T47D (cell line): ENCODE data around the gene KCNK13.
A peak's percentile ranks its signal among the peaks of the same experiment; 100 is the strongest.
"Not testable (repeated sequence)": the region's sequence is repeated elsewhere in the genome, so short reads cannot be mapped to it uniquely, and the experiment has no call there.

ENCODE experiments used
- DNase-seq, 2 experiments: peaks; one replicate each; pipeline versions ENCODE4 v3.0.0 to v3.0.0-alpha.2; 2011 to 2012; ENCODE audit warnings: low read depth in 1 of 2, low spot score in 1 of 2
- JUND ChIP-seq: IDR thresholded peaks from 2 replicates; pipeline ENCODE4 v1.6.1; 2012; ENCODE audit warnings: low read depth
- in situ Hi-C: cut with HindIII; loops from 2 replicates; pipeline ENCODE4 v1.10.0; 2016; ENCODE audit warnings: low sequenced_read_pairs, low pct_unique_long_range_greater_than_20kb

KCNK13 gene

DNA sequence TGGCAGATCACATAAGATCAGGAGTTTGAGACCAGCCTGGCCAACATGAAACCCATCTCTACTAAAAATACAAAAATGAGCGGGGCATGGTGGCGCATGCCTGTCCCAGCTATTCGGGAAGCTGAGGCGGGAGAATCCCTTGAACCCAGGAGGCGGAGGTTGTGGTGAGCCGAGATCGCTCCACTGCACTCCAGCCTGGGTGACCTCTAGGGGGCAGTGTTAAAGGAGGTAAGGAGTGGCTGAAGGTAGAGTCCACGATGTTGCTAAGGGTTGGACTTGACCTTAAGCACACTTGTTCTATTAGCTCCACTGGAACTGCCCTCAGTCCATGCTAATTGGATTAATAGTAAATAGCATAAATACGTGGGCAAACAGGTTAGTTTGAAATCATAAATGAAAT is 132.1 kb downstream of the KCNK13 start:
- no peak for TF ChIP-seq JUND
- peak in 1 of 2 experiments; percentile 30 for DNase-seq
- in situ Hi-C loops: no loop called here

DNA sequence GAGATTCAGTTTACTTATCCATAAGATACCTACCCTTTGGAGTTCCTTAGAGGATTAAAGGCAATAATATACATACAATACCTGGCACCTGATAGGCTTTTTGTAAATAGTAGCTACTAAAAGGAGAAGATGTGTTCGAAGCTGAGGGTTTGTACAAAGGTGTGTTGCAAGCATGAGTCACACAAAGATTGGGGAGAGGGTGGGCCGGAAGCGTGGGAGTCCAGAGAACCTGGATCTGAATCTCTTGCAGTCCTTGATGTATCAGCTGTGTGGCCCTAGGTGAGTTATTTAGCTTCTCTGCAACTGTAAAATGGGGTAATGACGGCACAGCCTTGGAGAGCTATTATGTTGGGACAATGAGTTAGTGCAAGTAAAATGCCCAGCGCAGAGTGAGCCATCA is 132.9 kb downstream of the KCNK13 start:
- no peak for DNase-seq
- in situ Hi-C loops: no loop called here
- no peak for TF ChIP-seq JUND

DNA sequence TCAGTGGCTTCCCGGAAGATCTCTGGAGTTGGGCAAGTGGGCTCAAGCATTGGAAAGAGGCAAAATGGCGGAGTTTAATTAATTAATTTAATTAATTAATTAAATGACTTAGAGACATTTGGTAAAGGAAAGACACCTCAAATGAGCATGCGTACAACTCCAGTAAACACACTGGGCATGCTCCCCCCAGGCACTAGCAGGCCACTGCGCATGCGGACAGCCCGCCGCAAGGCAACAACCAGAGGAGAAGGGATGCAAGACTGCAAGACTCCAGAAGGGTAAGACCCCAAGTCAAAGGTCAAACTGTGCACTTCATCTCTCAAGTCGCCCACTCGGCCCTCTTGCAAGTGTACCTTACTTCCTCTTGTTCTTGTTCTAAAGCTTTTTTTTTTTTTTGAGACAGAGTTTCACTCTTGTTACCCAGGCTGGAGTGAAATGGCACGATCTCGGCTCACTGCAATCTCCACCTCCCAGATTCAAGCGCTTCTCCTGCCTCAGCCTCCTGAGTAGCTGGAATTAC is 136.8 kb downstream of the KCNK13 start:
- TF ChIP-seq JUND: no peak
- DNase-seq: no peak
- in situ Hi-C loops: no loop called here

DNA sequence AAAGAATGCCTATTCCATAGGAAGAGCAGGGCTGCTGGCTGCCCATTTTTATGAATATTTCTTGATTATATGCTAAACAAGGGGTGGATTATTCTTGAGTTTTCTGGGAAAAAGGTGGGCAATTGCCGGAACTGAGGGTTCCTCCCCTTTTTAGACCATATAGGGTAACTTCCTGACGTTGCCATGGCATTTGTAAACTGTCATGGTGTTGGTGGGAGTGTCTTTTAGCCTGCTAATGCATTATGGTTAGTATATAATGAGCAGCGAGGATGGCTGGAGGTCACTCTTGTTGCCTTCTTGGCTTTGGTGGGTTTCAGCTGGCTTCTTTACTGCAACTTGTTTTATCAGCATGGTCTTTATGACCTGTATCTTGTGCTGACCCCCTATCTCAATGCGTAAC is 138.8 kb downstream of the KCNK13 start:
- DNase-seq: not testable (repeated sequence)

DNA sequence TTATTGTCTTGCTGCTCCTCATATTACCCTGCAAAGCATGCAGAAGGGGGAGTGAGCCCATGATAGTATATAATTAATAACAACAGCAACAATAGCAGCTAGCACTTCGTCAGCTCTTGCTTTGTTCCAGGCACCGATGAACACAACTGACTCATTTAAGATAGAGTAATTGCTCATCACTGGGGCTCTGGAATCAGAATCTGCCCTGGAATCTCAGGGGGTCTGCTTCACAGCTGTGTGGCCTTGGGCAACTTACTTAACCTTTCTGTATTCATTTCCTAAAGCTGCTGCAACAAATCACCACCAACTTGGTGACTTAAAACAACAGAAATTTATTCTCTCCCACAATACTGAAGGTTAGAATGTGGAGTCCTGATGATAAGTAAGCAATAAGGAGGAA is 139.6 kb downstream of the KCNK13 start:
- no peak for DNase-seq
- in situ Hi-C loops: no loop called here
- no peak for TF ChIP-seq JUND

More for the DNA sequence above, 138.8 kb downstream of the KCNK13 start:
- in situ Hi-C loops: not testable (repeated sequence)

DNA sequence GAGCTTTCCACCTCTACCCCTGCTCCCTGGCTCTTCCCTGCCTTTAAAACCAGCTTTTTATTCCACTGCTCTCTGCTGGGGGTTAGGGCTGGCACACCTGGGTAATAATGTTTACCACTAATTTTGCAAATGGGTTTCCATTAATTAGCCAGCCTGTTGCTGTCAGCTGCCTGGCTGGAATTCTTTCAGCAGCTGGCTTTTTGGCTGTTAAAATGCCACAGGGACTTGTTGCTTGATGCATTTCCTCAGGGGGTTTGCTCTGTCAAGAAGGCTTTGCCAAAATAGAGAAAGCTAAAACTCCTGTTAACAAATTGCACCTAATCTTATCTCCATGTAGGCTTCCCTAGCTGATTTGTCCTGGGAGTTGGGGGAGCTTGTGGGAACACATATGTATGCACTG is 142.7 kb downstream of the KCNK13 start:
- no peak for DNase-seq
- in situ Hi-C loops: no loop called here
- TF ChIP-seq JUND: no peak

DNA sequence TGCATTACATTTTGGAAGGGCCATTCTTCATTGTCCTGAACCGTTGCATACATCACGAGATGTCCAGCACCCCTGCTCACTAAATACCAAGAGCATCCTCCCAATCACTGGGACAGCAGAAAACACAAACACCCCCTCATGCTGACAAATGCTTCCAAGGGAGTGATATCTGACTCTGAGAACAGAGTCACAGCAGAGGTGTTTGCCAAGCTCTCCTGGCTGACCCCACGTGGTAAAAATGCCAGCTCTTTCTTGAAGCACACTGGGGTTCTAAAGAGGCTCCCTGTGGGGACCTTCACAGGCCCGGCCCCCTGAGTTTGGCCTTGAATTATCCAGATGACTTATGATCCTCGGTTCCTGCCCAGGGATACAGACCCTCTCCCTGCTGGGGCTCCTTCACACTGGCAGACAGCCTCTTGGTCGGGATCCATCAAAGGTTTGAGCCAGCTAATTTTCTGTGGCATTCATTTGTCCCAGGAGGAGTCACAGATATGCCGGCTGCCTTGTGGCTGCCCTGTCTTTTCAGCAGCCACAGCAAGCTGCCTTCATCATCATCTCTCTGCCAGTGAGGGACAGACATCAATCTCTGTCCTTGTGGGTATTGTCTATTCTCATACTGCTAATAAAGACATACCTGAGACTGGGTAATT is 151.4 kb downstream of the KCNK13 start:
- in situ Hi-C loops: no loop called here
- no peak for TF ChIP-seq JUND
- no peak for DNase-seq

DNA sequence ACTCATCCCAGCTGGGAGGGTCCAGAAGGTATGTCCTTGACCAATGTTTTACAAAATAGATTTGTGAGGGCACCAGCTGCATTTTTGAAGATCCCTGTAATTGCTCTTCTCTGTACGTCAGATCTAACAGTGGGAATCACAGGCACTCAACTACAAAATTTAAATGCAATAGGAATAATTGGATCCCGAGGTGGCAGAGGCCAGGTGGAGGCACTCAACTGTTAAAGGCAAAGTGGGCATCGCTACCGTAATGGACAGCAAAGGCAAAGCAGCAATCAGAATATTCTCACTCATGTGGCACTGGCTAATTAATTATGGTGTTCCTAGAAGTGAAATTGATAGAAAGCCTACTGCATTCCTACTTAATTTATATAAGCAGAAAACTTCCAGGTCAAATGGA is 166.7 kb downstream of the KCNK13 start:
- in situ Hi-C loops: no loop called here
- TF ChIP-seq JUND: no peak
- DNase-seq: no peak

DNA sequence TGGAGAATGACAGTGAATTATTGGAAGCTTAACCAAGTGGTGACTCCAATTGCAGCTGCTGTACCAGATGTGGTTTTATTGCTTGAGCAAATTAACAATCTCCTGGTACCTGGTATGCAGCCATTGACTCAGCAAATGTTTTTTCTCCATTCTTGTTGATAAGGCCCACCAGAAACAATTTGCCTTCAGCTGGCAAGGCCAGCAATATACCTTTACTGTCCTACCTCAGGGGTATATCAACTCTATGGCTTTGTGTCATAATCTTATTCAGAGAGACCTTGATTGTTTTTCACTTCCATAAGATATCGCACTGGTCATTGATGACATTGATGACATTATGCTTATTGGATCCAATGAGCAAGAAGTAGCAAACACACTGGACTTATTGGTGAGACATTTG is 168.1 kb downstream of the KCNK13 start:
- DNase-seq, in situ Hi-C loops: not testable (repeated sequence)
